HG02642 (cell line): ENCODE measurements around the gene KLHDC9.
A peak's percentile ranks its signal among the peaks of the same experiment; 100 is the strongest.
"Not testable (repeated sequence)": the region's sequence is repeated elsewhere in the genome, so short reads cannot be mapped to it uniquely, and the experiment has no call there.

ENCODE experiments used
- ATAC-seq: cut with Tn5 transposase; IDR thresholded peaks from one replicate; pipeline ENCODE4 v1.9.1; 2021; ENCODE audit warnings: mild to moderate bottlenecking; ENCODE audit not compliant: unreplicated experiment, poor library complexity

The KLHDC9 gene

GRCh38 chr1:161098210-161099068, at the start of gene KLHDC9:
Gene KLHDC9, plus strand, starts transcription at chr1:161098361. Its CDS starts 175 bp downstream, at chr1:161098536.
- ATAC-seq: peak; percentile 75

GRCh38 chr1:161048949-161049722, 49.0 kb upstream of the KLHDC9 start:
- ATAC-seq: no peak

- no peak for ATAC-seq
Observed at GRCh38 chr1:161051219-161051618, 46.9 kb upstream of the KLHDC9 start.

GRCh38 chr1:161052899-161053298, 45.3 kb upstream of the KLHDC9 start:
- ATAC-seq: no peak

GRCh38 chr1:161054232-161054631, 43.9 kb upstream of the KLHDC9 start:
- ATAC-seq: no peak

- ATAC-seq: no peak
Observed at GRCh38 chr1:161054805-161055204, 43.4 kb upstream of the KLHDC9 start.

GRCh38 chr1:161059293-161059692, 38.9 kb upstream of the KLHDC9 start:
- ATAC-seq: no peak

GRCh38 chr1:161061419-161061818, 36.7 kb upstream of the KLHDC9 start:
- no peak for ATAC-seq

- ATAC-seq: not testable (repeated sequence)
Observed at GRCh38 chr1:161063936-161064335, 34.2 kb upstream of the KLHDC9 start.

- ATAC-seq: not testable (repeated sequence)
Observed at GRCh38 chr1:161065681-161066080, 32.5 kb upstream of the KLHDC9 start.

GRCh38 chr1:161066694-161067093, 31.5 kb upstream of the KLHDC9 start:
- ATAC-seq: no peak

- peak; percentile 56 for ATAC-seq
Observed at GRCh38 chr1:161068306-161069234, 29.6 kb upstream of the KLHDC9 start.

GRCh38 chr1:161069241-161069640, 28.9 kb upstream of the KLHDC9 start:
- peak; percentile 11 for ATAC-seq

GRCh38 chr1:161069731-161070270, 28.4 kb upstream of the KLHDC9 start, which contains the start of gene ARHGAP30:
Gene ARHGAP30, minus strand, starts transcription at chr1:161069891. Its CDS starts 267 bp downstream, at chr1:161069624.
- ATAC-seq: peak; percentile 80

- no peak for ATAC-seq
Observed at GRCh38 chr1:161070761-161071160, 27.4 kb upstream of the KLHDC9 start.

GRCh38 chr1:161071886-161072371, 26.2 kb upstream of the KLHDC9 start:
- ATAC-seq: no peak

- no peak for ATAC-seq
Observed at GRCh38 chr1:161072751-161073449, 25.3 kb upstream of the KLHDC9 start.

GRCh38 chr1:161073474-161074121, 24.6 kb upstream of the KLHDC9 start:
- ATAC-seq: no peak
